ENCODE measurements around the gene STAT4.

The STAT4 gene, protein sequence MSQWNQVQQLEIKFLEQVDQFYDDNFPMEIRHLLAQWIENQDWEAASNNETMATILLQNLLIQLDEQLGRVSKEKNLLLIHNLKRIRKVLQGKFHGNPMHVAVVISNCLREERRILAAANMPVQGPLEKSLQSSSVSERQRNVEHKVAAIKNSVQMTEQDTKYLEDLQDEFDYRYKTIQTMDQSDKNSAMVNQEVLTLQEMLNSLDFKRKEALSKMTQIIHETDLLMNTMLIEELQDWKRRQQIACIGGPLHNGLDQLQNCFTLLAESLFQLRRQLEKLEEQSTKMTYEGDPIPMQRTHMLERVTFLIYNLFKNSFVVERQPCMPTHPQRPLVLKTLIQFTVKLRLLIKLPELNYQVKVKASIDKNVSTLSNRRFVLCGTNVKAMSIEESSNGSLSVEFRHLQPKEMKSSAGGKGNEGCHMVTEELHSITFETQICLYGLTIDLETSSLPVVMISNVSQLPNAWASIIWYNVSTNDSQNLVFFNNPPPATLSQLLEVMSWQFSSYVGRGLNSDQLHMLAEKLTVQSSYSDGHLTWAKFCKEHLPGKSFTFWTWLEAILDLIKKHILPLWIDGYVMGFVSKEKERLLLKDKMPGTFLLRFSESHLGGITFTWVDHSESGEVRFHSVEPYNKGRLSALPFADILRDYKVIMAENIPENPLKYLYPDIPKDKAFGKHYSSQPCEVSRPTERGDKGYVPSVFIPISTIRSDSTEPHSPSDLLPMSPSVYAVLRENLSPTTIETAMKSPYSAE

DNA sequence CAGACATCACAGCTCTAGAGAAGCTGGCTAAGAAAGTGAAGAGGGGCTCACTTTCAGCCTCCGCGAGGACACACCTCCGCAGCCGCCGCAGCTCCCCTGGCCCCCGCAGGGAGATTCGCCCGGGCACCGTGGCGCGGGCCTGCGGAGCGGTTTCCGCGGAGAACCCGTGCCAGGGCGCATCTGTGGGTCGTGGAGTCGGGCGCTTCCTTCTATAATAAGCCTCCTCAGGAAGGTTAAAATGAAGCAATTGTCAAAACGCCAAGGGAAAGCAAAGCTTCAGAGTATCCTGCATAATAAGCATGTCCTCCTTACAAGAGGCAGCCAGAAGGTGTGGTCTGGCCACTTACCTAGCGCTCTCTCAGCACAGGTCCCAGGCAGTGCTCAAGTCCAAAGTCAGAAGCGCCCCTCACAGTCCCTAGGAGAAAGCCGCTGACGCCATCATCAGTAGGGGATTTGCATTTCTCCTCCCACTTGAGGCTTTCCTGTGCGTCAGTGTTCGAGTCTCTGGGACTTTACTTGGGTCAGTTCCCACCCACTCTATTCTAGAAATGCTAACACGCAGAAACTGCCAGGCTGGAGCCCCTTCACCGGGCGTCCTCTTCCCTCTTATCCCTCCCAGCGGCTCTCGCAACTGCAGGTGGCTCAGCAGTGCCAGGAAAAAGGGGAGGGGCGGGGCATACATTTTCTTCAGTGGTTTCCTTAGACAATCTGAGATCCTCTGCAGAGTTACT lies at the start of gene STAT4:
TSS of gene STAT4 (minus strand) at position 395 of the 731 bp plus-strand sequence. CDS start 2,791 bp downstream, outside the sequence.
- TF ChIP-seq, protein P1, sequence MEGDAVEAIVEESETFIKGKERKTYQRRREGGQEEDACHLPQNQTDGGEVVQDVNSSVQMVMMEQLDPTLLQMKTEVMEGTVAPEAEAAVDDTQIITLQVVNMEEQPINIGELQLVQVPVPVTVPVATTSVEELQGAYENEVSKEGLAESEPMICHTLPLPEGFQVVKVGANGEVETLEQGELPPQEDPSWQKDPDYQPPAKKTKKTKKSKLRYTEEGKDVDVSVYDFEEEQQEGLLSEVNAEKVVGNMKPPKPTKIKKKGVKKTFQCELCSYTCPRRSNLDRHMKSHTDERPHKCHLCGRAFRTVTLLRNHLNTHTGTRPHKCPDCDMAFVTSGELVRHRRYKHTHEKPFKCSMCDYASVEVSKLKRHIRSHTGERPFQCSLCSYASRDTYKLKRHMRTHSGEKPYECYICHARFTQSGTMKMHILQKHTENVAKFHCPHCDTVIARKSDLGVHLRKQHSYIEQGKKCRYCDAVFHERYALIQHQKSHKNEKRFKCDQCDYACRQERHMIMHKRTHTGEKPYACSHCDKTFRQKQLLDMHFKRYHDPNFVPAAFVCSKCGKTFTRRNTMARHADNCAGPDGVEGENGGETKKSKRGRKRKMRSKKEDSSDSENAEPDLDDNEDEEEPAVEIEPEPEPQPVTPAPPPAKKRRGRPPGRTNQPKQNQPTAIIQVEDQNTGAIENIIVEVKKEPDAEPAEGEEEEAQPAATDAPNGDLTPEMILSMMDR (IDR thresholded peaks at IDR 0.05; ENCODE audit: insufficient read depth, low read depth, low read length, missing control alignments): no peak
- DNase-seq (ENCODE audit: low read depth): peak; percentile 59
- peak within 1 kb of the TSS; percentile 59 for H3K4me3 ChIP-seq (ENCODE audit: low read depth, low read length)

GRCh38 chr2:191199929-191200512 lies 49.2 kb upstream of the STAT4 start:
- H3K4me3 ChIP-seq (ENCODE audit: low read depth, low read length): no peak overlapping the region
- DNase-seq (ENCODE audit: low read depth): no peak
- TF ChIP-seq, protein P1 (IDR thresholded peaks at IDR 0.05; ENCODE audit: insufficient read depth, low read depth, low read length, missing control alignments): no peak

GRCh38 chr2:191198271-191198670 lies 47.5 kb upstream of the STAT4 start:
- no peak overlapping the region for H3K4me3 ChIP-seq (ENCODE audit: low read depth, low read length)
- DNase-seq (ENCODE audit: low read depth): no peak
- TF ChIP-seq, protein P1 (IDR thresholded peaks at IDR 0.05; ENCODE audit: insufficient read depth, low read depth, low read length, missing control alignments): no peak

DNA sequence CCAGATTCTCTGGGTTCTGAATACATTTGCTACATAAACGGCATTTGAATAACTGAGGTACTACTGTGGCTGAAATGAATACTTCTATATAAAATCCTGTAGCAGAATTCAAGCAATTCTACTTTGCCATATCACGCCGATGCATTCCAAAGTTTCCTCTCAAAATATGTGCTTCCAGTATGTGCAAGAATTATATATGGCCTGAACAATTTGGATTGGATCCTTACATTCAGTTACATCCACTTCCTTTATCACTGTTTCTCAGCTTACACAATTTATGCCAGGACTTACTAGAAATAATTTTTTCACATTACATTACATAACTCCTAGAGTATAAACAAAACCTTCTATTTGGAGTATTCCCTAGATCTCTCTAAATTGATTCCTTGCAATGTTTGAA lies 46.3 kb upstream of the STAT4 start:
- DNase-seq (ENCODE audit: low read depth): no peak
- TF ChIP-seq, protein P1 (IDR thresholded peaks at IDR 0.05; ENCODE audit: insufficient read depth, low read depth, low read length, missing control alignments): no peak
- H3K4me3 ChIP-seq (ENCODE audit: low read depth, low read length): no peak overlapping the region

DNA sequence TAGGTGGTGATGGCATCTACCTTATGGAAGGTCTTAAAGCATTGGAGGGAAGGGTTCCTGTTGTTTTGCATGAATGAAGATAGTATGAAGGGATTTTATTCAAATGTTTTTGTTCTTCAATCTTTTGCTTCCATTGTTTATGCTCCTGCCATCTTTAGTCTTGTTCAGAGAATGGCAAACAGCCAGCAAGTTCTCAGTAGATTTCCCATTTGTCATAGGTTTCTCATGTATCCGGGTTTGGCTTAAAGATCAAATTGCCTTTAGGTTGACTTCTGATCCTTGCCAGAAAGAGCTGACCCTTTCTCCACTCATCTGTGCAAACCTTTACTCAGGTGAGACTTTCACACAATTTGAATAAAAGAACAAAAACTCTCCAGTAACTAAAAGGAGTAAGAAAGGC lies 44.2 kb upstream of the STAT4 start:
- DNase-seq (ENCODE audit: low read depth): no peak
- TF ChIP-seq, protein P1 (IDR thresholded peaks at IDR 0.05; ENCODE audit: insufficient read depth, low read depth, low read length, missing control alignments): no peak
- H3K4me3 ChIP-seq (ENCODE audit: low read depth, low read length): no peak overlapping the region

DNA sequence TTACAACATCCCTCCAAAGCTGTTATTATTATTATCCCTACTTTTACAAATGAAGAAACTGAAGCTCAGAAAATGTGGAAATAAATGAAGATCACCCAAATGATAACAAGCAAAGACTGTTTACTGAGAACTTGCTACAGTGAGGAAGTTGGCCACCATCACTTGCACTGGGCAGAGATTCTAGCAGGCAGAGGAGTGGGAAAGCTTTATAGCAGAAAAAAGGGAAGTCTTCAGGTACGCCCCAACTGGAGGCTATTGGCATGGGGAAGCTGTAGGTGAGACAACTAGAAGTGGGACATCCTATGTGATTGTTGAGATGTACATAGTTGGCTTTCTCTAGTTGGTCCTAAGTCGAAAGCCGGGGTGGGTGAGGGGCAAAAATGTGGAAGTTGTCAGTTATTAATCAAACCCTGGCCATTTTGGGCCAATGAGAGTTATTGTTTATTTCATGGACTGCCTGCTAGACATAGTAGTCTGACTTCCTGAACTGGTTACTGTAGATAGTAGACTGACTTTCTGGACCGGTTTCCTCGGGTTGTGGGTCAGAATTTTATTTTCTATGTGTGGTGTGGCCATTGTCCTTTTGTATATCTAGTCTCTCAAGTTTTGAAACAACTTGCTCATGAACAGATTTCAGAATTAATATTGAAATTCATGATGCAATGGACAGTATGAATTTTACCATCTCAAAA lies 40.2 kb upstream of the STAT4 start:
- DNase-seq (ENCODE audit: low read depth): no peak
- H3K4me3 ChIP-seq (ENCODE audit: low read depth, low read length): no peak overlapping the region
- TF ChIP-seq, protein P1 (IDR thresholded peaks at IDR 0.05; ENCODE audit: insufficient read depth, low read depth, low read length, missing control alignments): no peak
